HG02759 (cell line): Measurements from ENCODE around the gene OR10H3.
"Not testable (repeated sequence)": the region's sequence is repeated elsewhere in the genome, so short reads cannot be mapped to it uniquely, and the experiment has no call there.

ENCODE experiments used
- ATAC-seq: cut with Tn5 transposase; IDR thresholded peaks from one replicate; pipeline ENCODE4 v1.9.1; 2021; ENCODE audit warnings: mild to moderate bottlenecking, moderate library complexity; ENCODE audit not compliant: unreplicated experiment

The OR10H3 gene

GRCh38 chr19:15776991-15777970 is 39.5 kb downstream of the OR10H3 start:
- ATAC-seq = no peak

- no peak for ATAC-seq
These were observed 42.1 kb downstream of the OR10H3 start for GRCh38 chr19:15779756-15780476.

- ATAC-seq = no peak
These were observed 43.0 kb downstream of the OR10H3 start for GRCh38 chr19:15780610-15781418.

- no peak for ATAC-seq
These were observed 43.9 kb downstream of the OR10H3 start for GRCh38 chr19:15781661-15782060.

GRCh38 chr19:15782211-15782610 is 44.4 kb downstream of the OR10H3 start:
- ATAC-seq = no peak

- ATAC-seq = not testable (repeated sequence)
These were observed 45.1 kb downstream of the OR10H3 start for GRCh38 chr19:15782896-15783295.

GRCh38 chr19:15787611-15788155 is 49.9 kb downstream of the OR10H3 start, which contains the start of gene OR10H5:
Gene OR10H5, plus strand, starts transcription at chr19:15787661. Its CDS starts 6,388 bp downstream, at chr19:15794049.
- no peak for ATAC-seq

- no peak for ATAC-seq
These were observed 50.9 kb downstream of the OR10H3 start for GRCh38 chr19:15788594-15789270.

- no peak for ATAC-seq
These were observed 52.3 kb downstream of the OR10H3 start for GRCh38 chr19:15790096-15790495.
